ENCODE results near the gene MME. TPM values are rescaled to one million over a fixed set of nuclear protein-coding genes. Genes with fewer than 3 reads are reported as not detected.
A peak's percentile ranks its signal among the peaks of the same experiment; 100 is the strongest.

MME gene
- total and polyA plus RNA-seq, 2 donors (not counting 1 experiment from before 2014, with no cell fraction given) = 137 to 451 TPM

DNA sequence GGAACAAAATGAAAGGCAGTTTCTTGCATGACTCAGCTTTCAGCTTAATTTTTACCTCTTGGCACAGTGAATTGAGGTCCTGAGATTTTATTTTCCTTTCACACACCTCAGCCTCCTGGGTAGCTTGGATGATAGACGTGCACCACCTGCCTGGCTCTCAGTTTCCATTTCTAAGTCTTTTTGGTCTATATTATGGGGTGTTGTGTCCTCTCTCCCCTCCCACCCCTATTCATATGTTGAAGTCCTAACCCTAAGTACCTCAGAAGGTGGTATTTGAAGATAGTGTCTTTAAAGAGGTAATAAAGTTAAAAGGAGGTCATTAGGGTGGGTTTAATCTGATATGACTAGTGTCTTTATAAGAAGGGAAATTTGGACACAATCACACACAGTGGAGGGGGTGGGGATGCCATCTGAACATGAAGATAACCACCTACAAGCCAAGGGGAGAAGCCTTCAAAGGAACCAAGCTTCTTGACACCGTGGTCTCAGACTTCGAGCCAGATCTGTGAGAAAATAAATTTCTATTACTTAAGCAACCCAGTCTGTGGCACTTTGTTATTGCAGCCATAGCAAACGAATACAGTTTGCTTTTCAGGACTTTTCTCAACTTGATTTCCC lies 128.2 kb downstream of the MME start:
- Histone ChIP-seq H3K27ac (ENCODE audit: insufficient read depth, low read length) (no peak overlapping the region), H4K20me1 (ENCODE audit: control insufficient read depth, extremely low read depth, insufficient read depth, low read length) (no peaks in the 10 kb centered on the region), H3K9me3 (ENCODE audit: control insufficient read depth, insufficient read depth, low read depth, low read length) (no peaks in the 10 kb centered on the region)

DNA sequence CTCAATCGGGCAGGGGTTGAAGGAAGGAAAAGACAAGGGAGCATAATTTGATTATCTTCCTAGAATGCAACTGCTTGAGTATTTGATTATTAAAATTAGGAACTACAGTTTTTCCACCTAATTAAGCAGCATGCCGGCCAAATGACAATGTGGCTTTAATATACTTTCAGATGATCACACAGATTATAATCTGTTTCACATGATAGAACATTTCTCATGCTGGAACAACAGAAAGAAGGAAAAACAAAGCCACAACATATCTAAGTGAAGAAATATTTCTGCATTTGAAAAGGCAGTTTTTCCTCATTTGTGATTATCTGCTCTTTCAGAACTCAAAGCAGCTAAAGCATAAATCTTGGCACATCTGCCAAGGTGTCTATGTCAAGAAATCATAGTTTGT lies 130.6 kb downstream of the MME start:
- no peak for DNase-seq (ENCODE audit: low read depth in 2 of 2)
- Histone ChIP-seq H3K4me2 (ENCODE audit: extremely low read depth, insufficient read depth, low read length) (no peak overlapping the region), H4K20me1 (ENCODE audit: control insufficient read depth, extremely low read depth, insufficient read depth, low read length) (no peaks in the 10 kb centered on the region), H3K79me2 (ENCODE audit: control insufficient read depth, insufficient read depth, low read length) (no peaks in the 10 kb centered on the region), H3K9ac (ENCODE audit: insufficient read depth, low read length) (no peak overlapping the region), H3K4me3 (replicated peaks in 1 of 4; ENCODE audit: control extremely low read depth in 1 of 4, insufficient read depth in 1 of 4, low read depth in 3 of 4, low read length in 4 of 4) (no peak overlapping the region), H3K27me3 (ENCODE audit: control insufficient read depth, insufficient read depth, low read length) (no peaks in the 10 kb centered on the region), H3K4me1 (ENCODE audit: control insufficient read depth, extremely low read depth, insufficient read depth, low read length) (no peaks in the 10 kb centered on the region), H2AFZ (ENCODE audit: low read length) (no peak overlapping the region), H3K27ac (ENCODE audit: insufficient read depth, low read length) (no peak overlapping the region), H3K9me3 (ENCODE audit: control insufficient read depth, insufficient read depth, low read depth, low read length) (no peaks in the 10 kb centered on the region), H3K36me3 (ENCODE audit: control insufficient read depth, insufficient read depth, low read length) (no peaks in the 10 kb centered on the region)
- no peak for TF ChIP-seq EZH2 (IDR thresholded peaks at IDR 0.05; ENCODE audit: low read length, missing control alignments)
- TF ChIP-seq, protein P1, sequence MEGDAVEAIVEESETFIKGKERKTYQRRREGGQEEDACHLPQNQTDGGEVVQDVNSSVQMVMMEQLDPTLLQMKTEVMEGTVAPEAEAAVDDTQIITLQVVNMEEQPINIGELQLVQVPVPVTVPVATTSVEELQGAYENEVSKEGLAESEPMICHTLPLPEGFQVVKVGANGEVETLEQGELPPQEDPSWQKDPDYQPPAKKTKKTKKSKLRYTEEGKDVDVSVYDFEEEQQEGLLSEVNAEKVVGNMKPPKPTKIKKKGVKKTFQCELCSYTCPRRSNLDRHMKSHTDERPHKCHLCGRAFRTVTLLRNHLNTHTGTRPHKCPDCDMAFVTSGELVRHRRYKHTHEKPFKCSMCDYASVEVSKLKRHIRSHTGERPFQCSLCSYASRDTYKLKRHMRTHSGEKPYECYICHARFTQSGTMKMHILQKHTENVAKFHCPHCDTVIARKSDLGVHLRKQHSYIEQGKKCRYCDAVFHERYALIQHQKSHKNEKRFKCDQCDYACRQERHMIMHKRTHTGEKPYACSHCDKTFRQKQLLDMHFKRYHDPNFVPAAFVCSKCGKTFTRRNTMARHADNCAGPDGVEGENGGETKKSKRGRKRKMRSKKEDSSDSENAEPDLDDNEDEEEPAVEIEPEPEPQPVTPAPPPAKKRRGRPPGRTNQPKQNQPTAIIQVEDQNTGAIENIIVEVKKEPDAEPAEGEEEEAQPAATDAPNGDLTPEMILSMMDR (conservative IDR thresholded peaks at IDR 0.05 in 1 of 2, IDR thresholded peaks at IDR 0.05 in 1 of 2; ENCODE audit: low read depth in 1 of 2, low read length in 2 of 2) = no peak

More for the DNA sequence above, 128.2 kb downstream of the MME start:
- H3K79me2 ChIP-seq (ENCODE audit: control insufficient read depth, insufficient read depth, low read length) = no peaks in the 10 kb centered on the region
- no peaks in the 10 kb centered on the region for H3K27me3 ChIP-seq (ENCODE audit: control insufficient read depth, insufficient read depth, low read length)
- H2AFZ ChIP-seq (ENCODE audit: low read length) = no peak overlapping the region
- H3K9ac ChIP-seq (ENCODE audit: insufficient read depth, low read length) = no peak overlapping the region
- H3K4me1 ChIP-seq (ENCODE audit: control insufficient read depth, extremely low read depth, insufficient read depth, low read length) = no peaks in the 10 kb centered on the region
- H3K4me2 ChIP-seq (ENCODE audit: extremely low read depth, insufficient read depth, low read length) = no peak overlapping the region
- TF ChIP-seq, protein P1 (conservative IDR thresholded peaks at IDR 0.05 in 1 of 2, IDR thresholded peaks at IDR 0.05 in 1 of 2; ENCODE audit: low read depth in 1 of 2, low read length in 2 of 2) = no peak
- H3K36me3 ChIP-seq (ENCODE audit: control insufficient read depth, insufficient read depth, low read length) = no peaks in the 10 kb centered on the region
- no peak for DNase-seq (ENCODE audit: low read depth in 2 of 2)
- no peak overlapping the region for H3K4me3 ChIP-seq (replicated peaks in 1 of 4; ENCODE audit: control extremely low read depth in 1 of 4, insufficient read depth in 1 of 4, low read depth in 3 of 4, low read length in 4 of 4)

DNA sequence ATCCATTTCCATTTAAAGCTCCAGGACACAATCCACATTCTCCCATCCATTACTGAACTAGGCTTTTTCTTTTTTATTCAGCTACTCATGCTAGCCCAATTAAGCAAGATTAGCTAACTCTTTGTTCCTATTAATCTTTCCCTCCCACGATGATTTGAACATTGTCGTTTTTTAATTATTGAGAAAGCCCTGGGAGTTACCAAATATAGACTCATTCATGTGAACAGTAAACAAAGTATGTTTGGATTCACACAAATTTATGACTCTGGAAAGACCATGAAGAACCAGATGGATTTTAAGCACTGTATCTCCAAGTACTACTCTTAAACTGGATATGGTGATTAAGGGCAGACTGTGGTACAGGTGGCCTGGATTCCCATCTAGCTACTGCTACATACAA lies 131.1 kb downstream of the MME start:
- H2AFZ ChIP-seq (ENCODE audit: low read length) = no peak overlapping the region
- no peak overlapping the region for H3K4me3 ChIP-seq (replicated peaks in 1 of 4; ENCODE audit: control extremely low read depth in 1 of 4, insufficient read depth in 1 of 4, low read depth in 3 of 4, low read length in 4 of 4)
- H3K79me2 ChIP-seq (ENCODE audit: control insufficient read depth, insufficient read depth, low read length) = no peaks in the 10 kb centered on the region
- H3K36me3 ChIP-seq (ENCODE audit: control insufficient read depth, insufficient read depth, low read length) = no peaks in the 10 kb centered on the region
- no peak overlapping the region for H3K27ac ChIP-seq (ENCODE audit: insufficient read depth, low read length)
- H3K9ac ChIP-seq (ENCODE audit: insufficient read depth, low read length) = no peak overlapping the region
- H3K4me2 ChIP-seq (ENCODE audit: extremely low read depth, insufficient read depth, low read length) = no peak overlapping the region
- no peaks in the 10 kb centered on the region for H3K9me3 ChIP-seq (ENCODE audit: control insufficient read depth, insufficient read depth, low read depth, low read length)
- no peaks in the 10 kb centered on the region for H3K27me3 ChIP-seq (ENCODE audit: control insufficient read depth, insufficient read depth, low read length)
- TF ChIP-seq, protein P1 (conservative IDR thresholded peaks at IDR 0.05 in 1 of 2, IDR thresholded peaks at IDR 0.05 in 1 of 2; ENCODE audit: low read depth in 1 of 2, low read length in 2 of 2) = no peak
- TF ChIP-seq EZH2 (IDR thresholded peaks at IDR 0.05; ENCODE audit: low read length, missing control alignments) = no peak
- no peaks in the 10 kb centered on the region for H4K20me1 ChIP-seq (ENCODE audit: control insufficient read depth, extremely low read depth, insufficient read depth, low read length)
- no peaks in the 10 kb centered on the region for H3K4me1 ChIP-seq (ENCODE audit: control insufficient read depth, extremely low read depth, insufficient read depth, low read length)
- DNase-seq (ENCODE audit: low read depth in 2 of 2) = peak in 1 of 2 donors; percentile 36

Data from fibroblast of lung (primary cell).